K562 (cell line): ENCODE data around the gene FGF2. TPM values are rescaled to one million over a fixed set of nuclear protein-coding genes. Genes with fewer than 3 reads are reported as not detected.
A peak's percentile ranks its signal among the peaks of the same experiment; 100 is the strongest.

ENCODE experiments used
- ATAC-seq: fragments of 200-7000 bp; cut with Tn5 transposase; 3 replicates; pipeline ENCODE4 v1.9.1; 2020; ENCODE audit warnings: moderate library complexity
- BruUV-seq: library from RNA; stranded (reverse); fragments of 400-500 nt; replicated peaks from 2 replicates; lab custom pipeline; 2021; lab: Mats Ljungman, UMichigan
- CTCF ChIA-PET: fragments of 300-600 bp; formaldehyde crosslinking; extraction: SDS; loops from one replicate; lab custom pipeline; 2021; ENCODE audit warnings: low intra/inter-chr PET ratio; lab: Yijun Ruan, JAX
- POLR2A ChIA-PET: fragments of 300-600, 350-650 bp; sonication (Branson Sonifier 250); formaldehyde crosslinking; extraction: SDS; loops from one replicate; lab custom pipeline; 2021; ENCODE audit warnings: antibody characterized with exemption, inconsistent platforms; lab: Yijun Ruan, JAX
- DNase-seq, 4 experiments: peaks; one replicate each; pipeline versions ENCODE4 v3.0.0 to v3.0.0-alpha.2; 2011 to 2018; ENCODE audit warnings: low spot score in 3 of 4, mixed read lengths in 3 of 4; ENCODE audit errors: extremely low read depth in 1 of 4
- FAIRE-seq: peaks from 2 replicates; lab custom pipeline; 2011; peaks lifted over from hg19 to GRCh38; lab: Jason Lieb, UNC
- H2AFZ ChIP-seq: 2 replicates; pipeline ENCODE4 v1.6.0; 2011; ENCODE audit warnings: low read depth, low read length, control low read depth, inconsistent platforms
- H3K27ac ChIP-seq: fragments of 200-600 bp; 3 replicates; pipeline ENCODE4 v1.8.0; 2011; ENCODE audit warnings: low read depth, mild to moderate bottlenecking, control low read depth, inconsistent platforms, low read length, moderate library complexity, mixed read lengths; ENCODE audit errors: extremely low read depth
- H3K27me3 ChIP-seq, 2 experiments: fragments of 300-600 bp in 1 of 2; 2 replicates in 1 of 2; 3 replicates in 1 of 2; pipeline versions ENCODE4 v1.6.0 to v1.8.0; 2011; ENCODE audit warnings: inconsistent platforms in 2 of 2, low read length in 2 of 2, mild to moderate bottlenecking in 1 of 2, mixed read lengths in 1 of 2, moderate library complexity in 1 of 2; ENCODE audit not compliant: control insufficient read depth in 2 of 2, insufficient read depth in 2 of 2
- H3K36me3 ChIP-seq: fragments of 300-600 bp; 3 replicates; pipeline ENCODE4 v1.8.0; 2011; ENCODE audit warnings: mild to moderate bottlenecking, low read length, inconsistent platforms; ENCODE audit not compliant: control insufficient read depth, insufficient read depth
- H3K4me1 ChIP-seq, 2 experiments: fragments of 200-600 bp in 1 of 2; replicated peaks in 1 of 2; 2 replicates in 1 of 2; 3 replicates in 1 of 2; pipeline versions ENCODE4 v1.5.1 to v1.8.0; 2011; ENCODE audit warnings: inconsistent platforms in 2 of 2, low read length in 2 of 2, mild to moderate bottlenecking in 1 of 2, mixed read lengths in 1 of 2, moderate library complexity in 1 of 2; ENCODE audit not compliant: control insufficient read depth in 2 of 2, insufficient read depth in 2 of 2
- H3K4me2 ChIP-seq: 2 replicates; pipeline ENCODE4 v1.6.1; 2011; ENCODE audit warnings: low read length, control low read depth, inconsistent platforms, mixed read lengths; ENCODE audit not compliant: insufficient read depth
- H3K4me3 ChIP-seq: fragments of 200-600 bp; sonication (generic), shearing (Covaris generic); 2 replicates; pipeline ENCODE4 v1.5.1; 2016; ENCODE audit warnings: control low read depth, inconsistent platforms
- H3K79me2 ChIP-seq: fragments of 200-600 bp; 3 replicates; pipeline ENCODE4 v1.8.0; 2011; ENCODE audit warnings: low read length, inconsistent platforms; ENCODE audit not compliant: control insufficient read depth, insufficient read depth
- H3K9ac ChIP-seq, 2 experiments: 2 replicates each; pipeline versions ENCODE4 v1.6.0 to v1.6.1; 2011; ENCODE audit warnings: low read depth in 2 of 2, low read length in 2 of 2, control low read depth in 1 of 2, inconsistent platforms in 1 of 2, mild to moderate bottlenecking in 1 of 2, mixed read lengths in 1 of 2; ENCODE audit not compliant: insufficient read depth in 1 of 2
- H3K9me1 ChIP-seq: one replicate; pipeline ENCODE4 v1.6.0; 2011; ENCODE audit warnings: inconsistent platforms, mild to moderate bottlenecking, low read length, moderate library complexity; ENCODE audit not compliant: control insufficient read depth, insufficient read depth
- H3K9me3 ChIP-seq: replicated peaks from 2 replicates; pipeline ENCODE4 v1.5.1; 2011; ENCODE audit warnings: low read depth, low read length, inconsistent platforms; ENCODE audit not compliant: control insufficient read depth, insufficient read depth
- H4K20me1 ChIP-seq: replicated peaks from 2 replicates; pipeline ENCODE4 v1.6.1; 2011; ENCODE audit warnings: low read length, inconsistent platforms, mixed read lengths; ENCODE audit not compliant: control insufficient read depth, insufficient read depth
- NCOR1 ChIP-seq: fragments of 450-650 bp; IDR thresholded peaks from 2 replicates; pipeline ENCODE4 v1.6.1; 2016; ENCODE audit warnings: mild to moderate bottlenecking, moderate library complexity
- ZFP30 ChIP-seq: fragments of 250-450 bp; sonication (Bioruptor Pico); IDR thresholded peaks from 2 replicates; pipeline ENCODE4 v1.8.0; 2022; ENCODE audit warnings: moderate library complexity, mild to moderate bottlenecking, inconsistent platforms, borderline replicate concordance
- ZNF316 ChIP-seq: fragments of 450-650 bp; IDR thresholded peaks from 2 replicates; pipeline ENCODE4 v1.6.1; 2016
- WGBS: fragments of 100-300 bp; shearing (Covaris generic); methylation state at CpG from one replicate; pipeline ENCODE4 v1.1.6; 2016; ENCODE audit warnings: low coverage, mixed read lengths; ENCODE audit not compliant: insufficient coverage; ENCODE audit errors: missing lambda C conversion rate; 5-methylcytosine and 5-hydroxymethylcytosine counted together
- in situ Hi-C: fragments of 300-500 bp; cut with MboI; formaldehyde crosslinking; loops from 4 replicates; pipeline ENCODE4 v1.15.0; 2018; ENCODE audit warnings: inconsistent platforms, mixed read lengths
- intact Hi-C: fragments of 100-400 bp; cut with micrococcal nuclease; formaldehyde crosslinking; loops from 2 replicates; pipeline ENCODE4 v1.14.2; 2022
- polyA plus RNA-seq, 8 experiments: library from polyadenylated mRNA; depleted of rRNA in 4 of 8; stranded (reverse) in 5 of 8; unstranded in 3 of 8; fragments of >200 nt; fragmentation: Nextera tagmentation in 2 of 8; fragmentation: Illumina TruSeq in 1 of 8; extraction: Ambion mirVana in 2 of 8; extraction: Trizol in 1 of 8; gene quantifications; 2 replicates each; pipeline versions ENCODE4 v1.2.1 to v1.2.3, GENCODE V29; 2011 to 2014; ENCODE audit warnings: inconsistent platforms in 1 of 8, missing spikeins in 1 of 8
- total RNA-seq, 7 experiments: library from RNA; depleted of rRNA in 6 of 7; stranded (reverse); fragments of >200 nt in 6 of 7; fragmentation: Illumina TruSeq in 2 of 7; extraction: Trizol in 2 of 7; gene quantifications; 2 replicates each; pipeline versions ENCODE4 v1.2.1 to v1.2.3, GENCODE V29; 2011 to 2021; ENCODE audit warnings: low replicate concordance in 1 of 7
- TF ChIP-seq, protein P1 (sequence below): fragments of 250-450 bp; sonication (Bioruptor Pico); IDR thresholded peaks from 2 replicates; pipeline ENCODE4 v1.8.0; 2022; ENCODE audit warnings: inconsistent platforms, mild to moderate bottlenecking, moderate library complexity, borderline replicate concordance

FGF2 gene
- total and polyA plus RNA-seq, 9 of the 15 experiments (the other 6 are each of a cell fraction or from before 2014, with no cell fraction given): 2.5 to 19.4 (median 9.2) TPM

DNA sequence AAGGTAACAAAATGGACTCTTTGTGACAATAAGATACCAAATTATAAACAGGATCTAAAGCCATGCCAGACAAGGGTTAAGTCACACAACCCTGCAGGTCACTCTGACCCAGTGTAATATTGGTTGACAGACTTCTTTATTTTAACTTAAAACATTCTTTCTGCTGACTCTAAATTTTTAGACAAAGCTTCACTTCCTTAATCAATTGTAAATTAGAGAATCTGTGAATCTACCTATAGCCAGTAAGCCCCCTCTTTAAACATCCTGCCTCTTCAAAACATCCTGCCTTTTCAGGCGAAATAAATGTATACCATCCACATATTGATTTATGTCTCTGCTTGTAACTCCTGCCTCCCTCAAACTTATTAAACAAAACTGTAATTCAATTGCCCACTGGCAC is 81.6 kb downstream of the FGF2 start:
- intact Hi-C loops (no loop called here), in situ Hi-C loops (loop anchor here (25.0 kb wide), 1 partner anchor 1046 kb away; the partner anchor contains the start of gene BBS7)
- Histone ChIP-seq H3K36me3 (peaks cover 10% of the 10 kb centered on the region; the same call in 2 of the 3 replicates), H3K9ac (no peak overlapping the region), H3K4me3 (no peak overlapping the region), H3K9me3 (no peaks in the 10 kb centered on the region), H2AFZ (no peak overlapping the region), H3K9me1 (no peaks in the 10 kb centered on the region), H3K27ac (no peak overlapping the region), H4K20me1 (no peaks in the 10 kb centered on the region), H3K4me1 (peaks cover 0 to 5% of the 10 kb centered on the region in 2 experiments; a peak in 2 of 5 replicates), H3K27me3 (no peaks in the 10 kb centered on the region), H3K4me2 (no peak overlapping the region), H3K79me2 (no peaks in the 10 kb centered on the region)
- ChIA-PET CTCF (no interaction called here), POLR2A (no interaction called here)
- no TSS peak for BruUV-seq
- FAIRE-seq: no peak
- TF ChIP-seq NCOR1 (no peak), ZNF316 (peak; percentile 53)
- TF ChIP-seq, protein P1, sequence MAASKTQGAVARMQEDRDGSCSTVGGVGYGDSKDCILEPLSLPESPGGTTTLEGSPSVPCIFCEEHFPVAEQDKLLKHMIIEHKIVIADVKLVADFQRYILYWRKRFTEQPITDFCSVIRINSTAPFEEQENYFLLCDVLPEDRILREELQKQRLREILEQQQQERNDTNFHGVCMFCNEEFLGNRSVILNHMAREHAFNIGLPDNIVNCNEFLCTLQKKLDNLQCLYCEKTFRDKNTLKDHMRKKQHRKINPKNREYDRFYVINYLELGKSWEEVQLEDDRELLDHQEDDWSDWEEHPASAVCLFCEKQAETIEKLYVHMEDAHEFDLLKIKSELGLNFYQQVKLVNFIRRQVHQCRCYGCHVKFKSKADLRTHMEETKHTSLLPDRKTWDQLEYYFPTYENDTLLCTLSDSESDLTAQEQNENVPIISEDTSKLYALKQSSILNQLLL (CRISPR knock-in tag): no peak
- no peak for ATAC-seq
- no peak for DNase-seq
- WGBS: 63% methylated on average over 1 of the region's 1 CpG

DNA sequence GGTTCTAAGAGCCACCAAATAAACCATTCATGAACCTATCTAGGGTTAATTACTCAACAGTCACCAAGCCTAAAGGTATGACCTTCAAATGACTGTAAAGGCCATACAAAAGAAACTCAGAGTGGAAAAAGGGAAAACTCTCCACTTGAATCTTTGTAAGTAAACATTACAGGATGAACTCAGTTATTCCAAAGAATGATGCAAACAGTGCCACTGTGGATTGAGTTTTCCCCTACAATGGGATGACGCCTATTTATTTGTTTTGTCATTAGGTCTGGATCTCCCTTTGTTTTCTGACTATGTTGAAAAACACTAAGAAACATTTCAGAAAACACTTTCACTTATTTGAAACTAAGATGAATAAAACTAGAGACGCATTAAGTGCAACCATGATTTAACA is 83.1 kb downstream of the FGF2 start:
- BruUV-seq: no TSS peak
- intact Hi-C loops: no loop called here

More for the DNA sequence above, 83.1 kb downstream of the FGF2 start:
- POLR2A ChIA-PET: no interaction called here
- Histone ChIP-seq H3K36me3 (peaks cover 13% of the 10 kb centered on the region; the same call in 2 of the 3 replicates), H3K4me3 (no peak overlapping the region), H3K4me1 (peaks cover 0 to 5% of the 10 kb centered on the region in 2 experiments; a peak in 2 of 5 replicates), H2AFZ (no peak overlapping the region), H3K4me2 (no peak overlapping the region), H3K27ac (no peak overlapping the region), H3K9ac (no peak overlapping the region), H3K9me3 (no peaks in the 10 kb centered on the region), H3K79me2 (no peaks in the 10 kb centered on the region), H3K27me3 (no peaks in the 10 kb centered on the region), H4K20me1 (no peaks in the 10 kb centered on the region), H3K9me1 (no peaks in the 10 kb centered on the region)
- DNase-seq: no peak
- WGBS: 91% methylated on average over 2 of the region's 2 CpGs
- no peak for FAIRE-seq
- TF ChIP-seq ZFP30: no peak
- TF ChIP-seq, protein P1 (CRISPR knock-in tag): no peak
- in situ Hi-C loops: loop anchor here (25.0 kb wide), 1 partner anchor 1047 kb away; the partner anchor contains the start of gene BBS7
- no peak for ATAC-seq
- CTCF ChIA-PET: no interaction called here
